ENCODE data around the gene NTPCR. TPM values are rescaled to one million over a fixed set of nuclear protein-coding genes. Genes with fewer than 3 reads are reported as not detected.

Gene NTPCR
- total RNA-seq, 1 donor from 2014 or later: 51.0 TPM

- DNase-seq (ENCODE audit: low read depth): no peak
- H3K36me3 ChIP-seq (ENCODE audit: control insufficient read depth, insufficient read depth, low read length): peaks cover 1% of the 10 kb centered on the region
- TF ChIP-seq CTCF (IDR thresholded peaks at IDR 0.05; ENCODE audit: insufficient read depth, low read length, poor library complexity, severe bottlenecking): no peak
- H3K27me3 ChIP-seq (ENCODE audit: control insufficient read depth, insufficient read depth, low read length): no peaks in the 10 kb centered on the region
- H3K4me3 ChIP-seq (ENCODE audit: low read depth, low read length): no peak overlapping the region
Observed at GRCh38 chr1:232984577-232985425, 34.4 kb downstream of the NTPCR start.

- Histone ChIP-seq H3K27me3 (ENCODE audit: control insufficient read depth, insufficient read depth, low read length) (no peaks in the 10 kb centered on the region), H3K4me3 (ENCODE audit: low read depth, low read length) (no peak overlapping the region), H3K36me3 (ENCODE audit: control insufficient read depth, insufficient read depth, low read length) (peaks cover 1% of the 10 kb centered on the region)
- TF ChIP-seq CTCF (IDR thresholded peaks at IDR 0.05; ENCODE audit: insufficient read depth, low read length, poor library complexity, severe bottlenecking): no peak
- DNase-seq (ENCODE audit: low read depth): no peak
Observed at GRCh38 chr1:232985882-232986526, 35.6 kb downstream of the NTPCR start.

GRCh38 chr1:232986527-232986922 is 36.1 kb downstream of the NTPCR start:
- DNase-seq (ENCODE audit: low read depth): no peak
- Histone ChIP-seq H3K4me3 (ENCODE audit: low read depth, low read length) (no peak overlapping the region), H3K36me3 (ENCODE audit: control insufficient read depth, insufficient read depth, low read length) (peaks cover 1% of the 10 kb centered on the region), H3K27me3 (ENCODE audit: control insufficient read depth, insufficient read depth, low read length) (no peaks in the 10 kb centered on the region)
- TF ChIP-seq CTCF (IDR thresholded peaks at IDR 0.05; ENCODE audit: insufficient read depth, low read length, poor library complexity, severe bottlenecking): no peak

GRCh38 chr1:232987046-232987773 is 36.8 kb downstream of the NTPCR start:
- no peak for DNase-seq (ENCODE audit: low read depth)
- TF ChIP-seq CTCF (IDR thresholded peaks at IDR 0.05; ENCODE audit: insufficient read depth, low read length, poor library complexity, severe bottlenecking): no peak
- Histone ChIP-seq H3K27me3 (ENCODE audit: control insufficient read depth, insufficient read depth, low read length) (no peaks in the 10 kb centered on the region), H3K4me3 (ENCODE audit: low read depth, low read length) (no peak overlapping the region), H3K36me3 (ENCODE audit: control insufficient read depth, insufficient read depth, low read length) (peaks cover 3% of the 10 kb centered on the region)

GRCh38 chr1:232987774-232988140 is 37.3 kb downstream of the NTPCR start:
- DNase-seq (ENCODE audit: low read depth): no peak
- no peak for TF ChIP-seq CTCF (IDR thresholded peaks at IDR 0.05; ENCODE audit: insufficient read depth, low read length, poor library complexity, severe bottlenecking)

More at GRCh38 chr1:232987774-232988140, 37.3 kb downstream of the NTPCR start:
- peaks cover 3% of the 10 kb centered on the region for H3K36me3 ChIP-seq (ENCODE audit: control insufficient read depth, insufficient read depth, low read length)
- H3K4me3 ChIP-seq (ENCODE audit: low read depth, low read length): no peak overlapping the region
- H3K27me3 ChIP-seq (ENCODE audit: control insufficient read depth, insufficient read depth, low read length): no peaks in the 10 kb centered on the region
